NCI-H2081 (cell line): ENCODE results near the gene AGFG1.
A peak's percentile ranks its signal among the peaks of the same experiment; 100 is the strongest.

Experiments
- DNase-seq, 2 experiments: peaks; one replicate each; lab custom pipeline; 2025; lab: John Stamatoyannopoulos, UW

Gene AGFG1

GRCh38 chr2:227461811-227462461 is 10.0 kb upstream of the AGFG1 start:
- no peak for DNase-seq

- DNase-seq, result no peak
Measured at GRCh38 chr2:227462462-227462951, 9.4 kb upstream of the AGFG1 start.

GRCh38 chr2:227462972-227463931 is 8.7 kb upstream of the AGFG1 start:
- no peak for DNase-seq

GRCh38 chr2:227464361-227464760 is 7.6 kb upstream of the AGFG1 start:
- no peak for DNase-seq

- no peak for DNase-seq
Measured at GRCh38 chr2:227464851-227465250, 7.1 kb upstream of the AGFG1 start.

GRCh38 chr2:227466887-227467600 is 4.9 kb upstream of the AGFG1 start:
- no peak for DNase-seq

GRCh38 chr2:227471412-227471811 is 544 bp upstream of the AGFG1 start:
- DNase-seq, result no peak

GRCh38 chr2:227472265-227473121 is 537 bp downstream of the AGFG1 start:
- DNase-seq, result peak; percentile 27 to 48

GRCh38 chr2:227473122-227473461 is 1.1 kb downstream of the AGFG1 start:
- DNase-seq, result no peak

- no peak for DNase-seq
Measured at GRCh38 chr2:227473806-227474205, 1.9 kb downstream of the AGFG1 start.

GRCh38 chr2:227474410-227474809 is 2.5 kb downstream of the AGFG1 start:
- DNase-seq, result no peak

GRCh38 chr2:227477291-227477690 is 5.3 kb downstream of the AGFG1 start:
- DNase-seq, result no peak

- no peak for DNase-seq
Measured at GRCh38 chr2:227479865-227480475, 8.0 kb downstream of the AGFG1 start.

GRCh38 chr2:227480528-227480927 is 8.6 kb downstream of the AGFG1 start:
- no peak for DNase-seq

GRCh38 chr2:227482638-227483340 is 10.8 kb downstream of the AGFG1 start:
- DNase-seq, result no peak

GRCh38 chr2:227485429-227485828 is 13.5 kb downstream of the AGFG1 start:
- DNase-seq, result no peak

GRCh38 chr2:227486688-227487087 is 14.7 kb downstream of the AGFG1 start:
- DNase-seq, result no peak

GRCh38 chr2:227488045-227488444 is 16.1 kb downstream of the AGFG1 start:
- DNase-seq, result no peak

GRCh38 chr2:227491386-227491785 is 19.4 kb downstream of the AGFG1 start:
- no peak for DNase-seq

GRCh38 chr2:227493524-227493923 is 21.6 kb downstream of the AGFG1 start:
- DNase-seq, result no peak

GRCh38 chr2:227497158-227497557 is 25.2 kb downstream of the AGFG1 start:
- DNase-seq, result no peak
